Liver (tissue), 3 donors: ENCODE data around the gene PDRG1.

Experiments
- RAD21 ChIP-seq, 2 donors: IDR thresholded peaks; 2 replicates each; pipeline ENCODE4 v1.6.1; 2016; ENCODE audit warnings: antibody characterized with exemption in 2 of 2, mild to moderate bottlenecking in 2 of 2
- TF ChIP-seq, protein P1 (sequence below): fragments of 150-350 bp; IDR thresholded peaks from 2 replicates; pipeline ENCODE4 v1.5.1; 2017; ENCODE audit warnings: improper control_type of control experiment, low read depth, low read length; ENCODE audit not compliant: missing input control
- donor health status: healthy.
- donor health status: healthy.

DNA sequence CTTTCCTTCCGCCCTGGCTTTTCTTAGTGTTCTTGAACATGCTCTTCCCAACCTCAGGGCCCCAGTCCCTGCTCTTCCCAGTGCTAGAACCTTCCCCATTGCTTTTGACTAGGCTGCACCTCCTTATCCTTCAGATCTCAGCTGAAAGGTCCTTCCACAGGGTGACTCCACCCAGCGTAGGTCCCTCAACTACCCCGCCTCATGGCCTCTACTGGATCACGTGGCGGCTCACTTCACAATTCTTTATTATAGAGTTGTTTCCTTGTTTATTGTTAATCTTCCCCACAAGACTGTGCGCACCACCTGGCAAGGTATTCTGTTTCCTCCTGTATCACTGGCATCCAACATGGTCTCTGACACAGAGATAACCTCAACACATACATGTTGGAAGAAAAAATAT lies 50.2 kb downstream of the PDRG1 start:
- TF ChIP-seq, protein P1, sequence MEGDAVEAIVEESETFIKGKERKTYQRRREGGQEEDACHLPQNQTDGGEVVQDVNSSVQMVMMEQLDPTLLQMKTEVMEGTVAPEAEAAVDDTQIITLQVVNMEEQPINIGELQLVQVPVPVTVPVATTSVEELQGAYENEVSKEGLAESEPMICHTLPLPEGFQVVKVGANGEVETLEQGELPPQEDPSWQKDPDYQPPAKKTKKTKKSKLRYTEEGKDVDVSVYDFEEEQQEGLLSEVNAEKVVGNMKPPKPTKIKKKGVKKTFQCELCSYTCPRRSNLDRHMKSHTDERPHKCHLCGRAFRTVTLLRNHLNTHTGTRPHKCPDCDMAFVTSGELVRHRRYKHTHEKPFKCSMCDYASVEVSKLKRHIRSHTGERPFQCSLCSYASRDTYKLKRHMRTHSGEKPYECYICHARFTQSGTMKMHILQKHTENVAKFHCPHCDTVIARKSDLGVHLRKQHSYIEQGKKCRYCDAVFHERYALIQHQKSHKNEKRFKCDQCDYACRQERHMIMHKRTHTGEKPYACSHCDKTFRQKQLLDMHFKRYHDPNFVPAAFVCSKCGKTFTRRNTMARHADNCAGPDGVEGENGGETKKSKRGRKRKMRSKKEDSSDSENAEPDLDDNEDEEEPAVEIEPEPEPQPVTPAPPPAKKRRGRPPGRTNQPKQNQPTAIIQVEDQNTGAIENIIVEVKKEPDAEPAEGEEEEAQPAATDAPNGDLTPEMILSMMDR, result no peak
- TF ChIP-seq RAD21 (IDR thresholded peaks at IDR 0.05), result no peak
